WI38 (cell line): ENCODE results near the gene KCNC1.

Source experiments
- H3K4me3 ChIP-seq: 2 replicates; pipeline ENCODE4 v1.5.1; 2011; ENCODE audit warnings: low read depth, mild to moderate bottlenecking, control low read depth, low read length
- CTCF ChIP-seq: IDR thresholded peaks from 2 replicates; pipeline ENCODE4 v1.5.1; 2012; ENCODE audit warnings: low read depth, mild to moderate bottlenecking, control low read depth, low read length

Gene KCNC1

GRCh38 chr11:17805873-17806272 is 71.3 kb downstream of the KCNC1 start:
- no peak overlapping the region for H3K4me3 ChIP-seq
- no peak for TF ChIP-seq CTCF

DNA sequence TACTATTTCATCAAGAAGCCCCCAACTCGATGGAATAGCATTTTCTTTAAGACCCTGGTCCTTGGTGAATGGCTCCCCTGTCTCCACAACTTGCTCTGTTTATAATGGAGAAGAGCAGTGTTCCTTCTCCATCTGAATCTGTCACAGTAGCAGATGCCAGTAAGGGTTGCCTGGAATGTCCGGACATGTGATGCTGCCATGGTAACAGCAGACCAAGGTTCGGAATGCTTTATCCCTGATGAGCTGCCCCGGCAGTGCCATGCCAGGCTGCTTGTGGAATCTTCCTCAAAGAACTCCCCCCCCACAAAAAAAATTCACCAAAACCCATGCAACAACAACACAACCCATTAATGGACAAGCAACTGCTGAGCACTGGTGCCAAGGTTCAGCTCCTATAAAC is 72.5 kb downstream of the KCNC1 start:
- no peak for TF ChIP-seq CTCF

GRCh38 chr11:17810041-17810440 is 75.5 kb downstream of the KCNC1 start:
- H3K4me3 ChIP-seq: no peak overlapping the region
- no peak for TF ChIP-seq CTCF

More for the DNA sequence above, 72.5 kb downstream of the KCNC1 start:
- H3K4me3 ChIP-seq: no peak overlapping the region

DNA sequence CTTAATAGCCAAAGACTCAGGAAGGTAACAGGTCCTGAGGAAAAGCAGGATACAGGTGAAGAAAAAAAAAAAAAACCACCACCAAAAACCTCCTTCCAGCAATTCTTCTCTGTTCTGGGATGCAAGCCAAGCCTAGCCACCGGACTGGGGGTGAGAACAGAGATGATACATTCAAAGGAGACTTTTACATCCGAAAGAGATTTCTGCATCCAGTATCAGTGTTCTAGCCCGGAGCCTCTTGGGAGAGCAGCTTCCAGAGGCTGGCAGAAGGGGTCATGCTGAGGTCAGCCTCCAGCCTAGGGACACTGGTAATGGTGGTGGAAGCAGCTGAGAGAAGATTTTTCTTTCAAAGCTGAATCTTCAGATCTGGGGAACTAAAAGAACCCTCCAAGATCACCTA is 76.2 kb downstream of the KCNC1 start:
- TF ChIP-seq CTCF: no peak
- no peak overlapping the region for H3K4me3 ChIP-seq

DNA sequence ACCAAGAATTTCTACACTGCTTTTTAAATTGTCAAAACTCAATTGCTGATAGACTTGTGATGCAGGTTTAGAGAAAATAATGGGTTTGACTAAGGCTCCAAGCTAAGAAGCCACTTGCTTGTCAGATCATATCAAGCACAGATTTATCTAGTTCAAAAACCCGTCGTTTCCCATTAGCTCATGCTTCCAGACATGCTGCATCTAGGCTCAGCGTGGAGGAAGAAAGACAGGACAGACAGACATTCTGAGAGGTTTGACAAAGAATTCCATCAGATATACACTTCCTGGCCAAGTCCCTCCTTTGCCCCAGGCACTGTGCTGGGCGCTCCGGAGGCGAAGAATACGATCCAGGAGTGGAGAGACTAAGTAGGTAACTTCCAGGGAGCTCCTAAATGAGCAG is 76.8 kb downstream of the KCNC1 start:
- TF ChIP-seq CTCF: no peak
- no peak overlapping the region for H3K4me3 ChIP-seq

GRCh38 chr11:17812091-17812864 is 77.7 kb downstream of the KCNC1 start:
- no peak overlapping the region for H3K4me3 ChIP-seq
- TF ChIP-seq CTCF: no peak

DNA sequence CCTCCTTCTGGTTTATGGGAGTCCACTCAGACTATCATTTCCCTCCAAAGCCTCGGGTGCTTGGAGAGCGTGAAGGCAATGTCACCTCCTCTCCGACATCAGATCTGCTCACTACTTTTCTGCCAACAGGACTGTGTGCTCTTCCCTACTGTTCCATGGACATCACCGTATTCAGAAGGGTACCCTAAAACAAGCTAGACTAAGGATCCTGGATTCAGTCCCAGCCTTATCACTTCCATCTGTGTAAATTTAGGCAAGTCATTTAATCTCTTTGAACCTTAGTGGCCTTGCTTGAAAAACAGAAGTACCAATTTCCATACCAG is 78.2 kb downstream of the KCNC1 start:
- no peak for TF ChIP-seq CTCF

More for the DNA sequence above, 78.2 kb downstream of the KCNC1 start:
- no peak overlapping the region for H3K4me3 ChIP-seq
